HepG2 (cell line): ENCODE results near the gene PEX7.

Experiments used
- GATA4 ChIP-seq: sonication (generic); IDR thresholded peaks from 2 replicates; pipeline ENCODE4 v1.6.1; 2016; ENCODE audit warnings: antibody characterized with exemption, low read depth, borderline replicate concordance
- HINFP ChIP-seq: sonication (generic); formaldehyde crosslinking; IDR thresholded peaks from 2 replicates; pipeline ENCODE4 v1.4.0; 2020; ENCODE audit warnings: low read depth, mild to moderate bottlenecking, missing genetic modification reagents
- KLF6 ChIP-seq: IDR thresholded peaks from 2 replicates; pipeline ENCODE4 v1.8.0; 2016; ENCODE audit warnings: missing biosample characterization, missing genetic modification reagents
- MATR3 ChIP-seq: sonication (generic); formaldehyde crosslinking; IDR thresholded peaks from 2 replicates; pipeline ENCODE4 v1.4.0; 2020; ENCODE audit warnings: missing genetic modification reagents
- POLR2A ChIP-seq, 2 experiments: IDR thresholded peaks; 2 replicates each; pipeline ENCODE4 v1.6.1; 2011; ENCODE audit warnings: low read depth in 2 of 2, low read length in 2 of 2, mild to moderate bottlenecking in 1 of 2, moderate library complexity in 1 of 2; ENCODE audit not compliant: insufficient read depth in 1 of 2
- RORA ChIP-seq: sonication (generic); formaldehyde crosslinking; IDR thresholded peaks from 2 replicates; pipeline ENCODE4 v1.5.0; 2020; ENCODE audit warnings: mild to moderate bottlenecking, missing genetic modification reagents, moderate library complexity
- SP1 ChIP-seq, 2 experiments: fragments of 450-650 bp in 1 of 2; sonication (generic) in 1 of 2; formaldehyde crosslinking in 1 of 2; IDR thresholded peaks; 2 replicates each; pipeline versions ENCODE4 v1.4.0 to v1.6.1; 2016 to 2020; ENCODE audit warnings: missing genetic modification reagents in 1 of 2
- YY1 ChIP-seq: IDR thresholded peaks from 2 replicates; pipeline ENCODE4 v1.6.1; 2011; ENCODE audit warnings: low read length, low read depth, moderate library complexity, mild to moderate bottlenecking; ENCODE audit not compliant: insufficient read depth, insufficient replicate concordance
- ZNF569 ChIP-seq: sonication (generic); formaldehyde crosslinking; IDR thresholded peaks from 2 replicates; pipeline ENCODE4 v1.5.0; 2020; ENCODE audit warnings: mild to moderate bottlenecking, missing genetic modification reagents, moderate library complexity, borderline replicate concordance
- ZSCAN22 ChIP-seq: sonication (generic); formaldehyde crosslinking; IDR thresholded peaks from 2 replicates; pipeline ENCODE4 v1.4.0; 2020; ENCODE audit warnings: mild to moderate bottlenecking, missing genetic modification reagents
- TF ChIP-seq, protein P1 (sequence below): sonication (generic); formaldehyde crosslinking; IDR thresholded peaks from 2 replicates; pipeline ENCODE4 v1.5.0; 2020; ENCODE audit warnings: mild to moderate bottlenecking, missing genetic modification reagents, moderate library complexity

DNA sequence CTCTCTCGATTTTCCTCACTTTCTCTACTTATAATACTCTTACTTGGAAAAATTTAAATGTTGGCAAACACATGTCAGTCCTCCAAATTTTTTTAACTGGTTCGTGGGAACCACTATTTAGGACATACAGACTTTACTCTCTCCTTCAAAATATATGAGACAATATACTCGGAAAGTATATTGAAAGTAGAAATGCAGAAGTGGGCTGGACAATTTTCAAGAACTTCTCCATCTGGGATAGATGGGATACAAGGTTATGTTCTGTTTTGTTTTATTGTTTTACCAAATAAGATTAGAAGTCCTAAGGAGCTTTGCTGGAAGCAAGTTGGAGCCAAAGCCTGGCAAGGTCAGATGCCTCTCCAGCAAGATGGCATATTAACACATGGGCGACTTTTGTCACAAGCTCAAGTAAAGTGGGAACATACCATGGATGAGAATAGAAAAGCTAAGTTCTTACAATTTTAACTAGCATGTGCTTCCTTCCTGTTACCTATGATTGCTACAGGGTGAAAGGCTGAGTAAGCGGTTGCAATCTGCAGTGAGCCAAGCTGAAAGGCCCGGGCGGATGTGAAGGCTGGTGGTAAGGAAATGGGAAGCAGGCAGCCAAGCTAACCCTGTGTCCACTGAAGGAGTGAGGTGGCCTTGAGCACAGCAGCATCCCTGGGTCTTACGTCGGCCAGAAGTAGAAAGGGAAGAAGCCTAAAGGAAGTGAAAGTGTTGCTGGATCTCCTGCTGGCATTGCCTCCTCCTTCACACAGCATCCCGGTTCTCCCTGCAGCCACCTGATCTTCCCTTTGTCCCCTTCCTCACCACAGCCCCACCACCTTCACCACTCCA, 37.3 kb upstream of the PEX7 start:
- TF ChIP-seq ZNF569 (CRISPR knock-in tag), result no peak
- TF ChIP-seq GATA4, result no peak
- TF ChIP-seq SP1 (IDR thresholded peaks at IDR 0.05), result no peak
- TF ChIP-seq SP1 (CRISPR knock-in tag; IDR thresholded peaks at IDR 0.05), result no peak
- no peak for TF ChIP-seq RORA
- no peak for TF ChIP-seq KLF6
- TF ChIP-seq, protein P1, sequence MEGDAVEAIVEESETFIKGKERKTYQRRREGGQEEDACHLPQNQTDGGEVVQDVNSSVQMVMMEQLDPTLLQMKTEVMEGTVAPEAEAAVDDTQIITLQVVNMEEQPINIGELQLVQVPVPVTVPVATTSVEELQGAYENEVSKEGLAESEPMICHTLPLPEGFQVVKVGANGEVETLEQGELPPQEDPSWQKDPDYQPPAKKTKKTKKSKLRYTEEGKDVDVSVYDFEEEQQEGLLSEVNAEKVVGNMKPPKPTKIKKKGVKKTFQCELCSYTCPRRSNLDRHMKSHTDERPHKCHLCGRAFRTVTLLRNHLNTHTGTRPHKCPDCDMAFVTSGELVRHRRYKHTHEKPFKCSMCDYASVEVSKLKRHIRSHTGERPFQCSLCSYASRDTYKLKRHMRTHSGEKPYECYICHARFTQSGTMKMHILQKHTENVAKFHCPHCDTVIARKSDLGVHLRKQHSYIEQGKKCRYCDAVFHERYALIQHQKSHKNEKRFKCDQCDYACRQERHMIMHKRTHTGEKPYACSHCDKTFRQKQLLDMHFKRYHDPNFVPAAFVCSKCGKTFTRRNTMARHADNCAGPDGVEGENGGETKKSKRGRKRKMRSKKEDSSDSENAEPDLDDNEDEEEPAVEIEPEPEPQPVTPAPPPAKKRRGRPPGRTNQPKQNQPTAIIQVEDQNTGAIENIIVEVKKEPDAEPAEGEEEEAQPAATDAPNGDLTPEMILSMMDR (CRISPR knock-in tag), result no peak
- TF ChIP-seq YY1, result no peak
- no peak for TF ChIP-seq ZSCAN22 (CRISPR knock-in tag)
- TF ChIP-seq HINFP (CRISPR knock-in tag), result no peak
- no peak for TF ChIP-seq POLR2A (IDR thresholded peaks at IDR 0.05; ENCODE audit: insufficient read depth in 1 of 2, low read depth in 2 of 2, low read length in 2 of 2)
- TF ChIP-seq MATR3 (CRISPR knock-in tag), result no peak
